Stimulated activated naive CD8-positive, alpha-beta T cell treated with anti-CD3 and anti-CD28 coated beads, Interleukin-15, Interleukin-2, amounts not matched to agents 100 ng/mL and 50 ng/mL, for 24 hours (primary cell): ENCODE data around the gene DCAF11.

Source experiments
- H3K27ac Mint-ChIP-seq: one replicate; pipeline ENCODE4 v1.8.0; 2021; ENCODE audit warnings: mild to moderate bottlenecking, mixed read lengths
- H3K27me3 Mint-ChIP-seq: one replicate; pipeline ENCODE4 v1.8.0; 2021; ENCODE audit warnings: mixed read lengths
- H3K36me3 Mint-ChIP-seq: one replicate; pipeline ENCODE4 v1.8.0; 2021; ENCODE audit warnings: low read depth, mixed read lengths
- H3K4me1 Mint-ChIP-seq: one replicate; pipeline ENCODE4 v1.8.0; 2021; ENCODE audit warnings: low read depth, mixed read lengths
- H3K4me3 Mint-ChIP-seq: one replicate; pipeline ENCODE4 v1.8.0; 2021; ENCODE audit warnings: mild to moderate bottlenecking, mixed read lengths
- H3K9me3 Mint-ChIP-seq: one replicate; pipeline ENCODE4 v1.8.0; 2021; ENCODE audit warnings: mixed read lengths

The DCAF11 gene

DNA sequence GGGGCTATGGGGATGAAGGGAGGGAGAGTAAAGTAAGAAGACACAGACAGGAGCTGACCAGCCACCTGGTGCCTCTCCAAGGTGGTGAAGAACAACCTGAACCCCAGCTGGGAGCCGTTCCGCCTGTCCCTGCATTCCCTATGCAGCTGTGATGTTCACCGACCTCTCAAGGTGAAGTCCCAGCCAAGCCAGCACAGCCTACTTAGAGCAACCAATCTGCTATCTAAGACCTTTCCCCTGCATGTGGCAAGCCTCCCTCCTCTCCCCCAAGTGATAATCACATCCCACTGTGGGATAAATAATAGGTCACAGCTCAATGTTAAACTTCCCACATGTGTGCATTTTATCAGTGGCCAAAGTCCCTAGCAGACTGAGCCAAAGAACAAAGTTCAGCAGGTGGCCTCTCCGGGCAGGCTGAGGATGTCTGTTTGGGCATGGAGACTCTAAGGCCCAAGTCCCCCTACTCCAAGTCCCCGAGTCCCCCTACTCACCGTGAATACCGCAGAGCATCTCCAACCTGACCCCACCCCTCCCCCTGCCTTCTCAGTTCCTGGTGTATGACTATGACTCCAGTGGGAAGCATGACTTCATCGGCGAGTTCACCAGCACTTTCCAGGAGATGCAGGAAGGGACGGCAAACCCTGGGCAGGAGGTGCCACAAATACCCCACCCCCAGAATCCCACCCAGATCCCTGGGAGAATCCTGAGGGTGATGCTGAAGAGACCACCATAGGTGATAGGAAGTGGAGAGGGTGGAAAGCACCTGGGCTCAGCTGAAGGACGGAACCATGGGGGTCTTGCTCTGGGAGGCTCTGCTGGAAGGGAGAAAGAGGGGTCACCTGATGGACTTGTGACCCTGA, 39.7 kb upstream of the DCAF11 start:
- Mint-ChIP-seq H3K4me3 (no peak overlapping the region), H3K27ac (no peak overlapping the region), H3K9me3 (no peaks in the 10 kb centered on the region), H3K4me1 (peaks cover 19% of the 10 kb centered on the region), H3K27me3 (no peaks in the 10 kb centered on the region), H3K36me3 (no peaks in the 10 kb centered on the region)

- Mint-ChIP-seq H3K4me3 (no peak overlapping the region), H3K27me3 (no peaks in the 10 kb centered on the region), H3K4me1 (peaks cover 23% of the 10 kb centered on the region), H3K9me3 (no peaks in the 10 kb centered on the region), H3K36me3 (no peaks in the 10 kb centered on the region), H3K27ac (no peak overlapping the region)
Measured at GRCh38 chr14:24075485-24076301, 38.9 kb upstream of the DCAF11 start.

- Mint-ChIP-seq H3K4me3 (no peak overlapping the region), H3K27me3 (no peaks in the 10 kb centered on the region), H3K36me3 (no peaks in the 10 kb centered on the region), H3K4me1 (peaks cover 21% of the 10 kb centered on the region), H3K9me3 (no peaks in the 10 kb centered on the region), H3K27ac (no peak overlapping the region)
Measured at GRCh38 chr14:24076302-24076601, 38.3 kb upstream of the DCAF11 start.

DNA sequence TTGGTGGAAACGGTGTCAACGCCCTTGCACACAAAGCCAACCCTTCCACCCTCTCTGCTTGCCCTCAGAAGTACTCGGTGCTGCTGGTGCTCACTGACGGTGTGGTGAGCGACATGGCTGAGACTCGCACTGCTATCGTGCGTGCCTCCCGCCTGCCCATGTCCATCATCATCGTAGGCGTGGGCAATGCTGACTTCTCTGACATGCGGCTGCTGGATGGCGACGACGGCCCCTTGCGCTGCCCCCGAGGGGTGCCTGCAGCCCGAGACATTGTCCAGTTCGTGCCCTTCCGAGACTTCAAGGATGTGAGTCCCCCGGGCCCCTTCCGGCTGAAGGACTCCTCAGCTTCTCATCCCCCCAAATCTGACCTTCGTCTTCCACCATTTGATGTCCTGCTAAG, 37.5 kb upstream of the DCAF11 start:
- H3K9me3 Mint-ChIP-seq = no peaks in the 10 kb centered on the region
- H3K27me3 Mint-ChIP-seq = no peaks in the 10 kb centered on the region
- no peaks in the 10 kb centered on the region for H3K36me3 Mint-ChIP-seq
- H3K4me1 Mint-ChIP-seq = peaks cover 25% of the 10 kb centered on the region
- H3K27ac Mint-ChIP-seq = no peak overlapping the region
- H3K4me3 Mint-ChIP-seq = no peak overlapping the region

GRCh38 chr14:24078146-24078545, 36.4 kb upstream of the DCAF11 start:
- H3K27me3 Mint-ChIP-seq = no peaks in the 10 kb centered on the region

GRCh38 chr14:24079491-24080141, 35.0 kb upstream of the DCAF11 start:
- no peaks in the 10 kb centered on the region for H3K27me3 Mint-ChIP-seq
- H3K36me3 Mint-ChIP-seq = no peaks in the 10 kb centered on the region
- H3K27ac Mint-ChIP-seq = no peak overlapping the region
- no peak overlapping the region for H3K4me3 Mint-ChIP-seq
- no peaks in the 10 kb centered on the region for H3K9me3 Mint-ChIP-seq
- H3K4me1 Mint-ChIP-seq = peaks cover 27% of the 10 kb centered on the region

More at GRCh38 chr14:24078146-24078545, 36.4 kb upstream of the DCAF11 start:
- no peak overlapping the region for H3K4me3 Mint-ChIP-seq
- no peaks in the 10 kb centered on the region for H3K36me3 Mint-ChIP-seq
- no peak overlapping the region for H3K27ac Mint-ChIP-seq
- peaks cover 27% of the 10 kb centered on the region for H3K4me1 Mint-ChIP-seq
- H3K9me3 Mint-ChIP-seq = no peaks in the 10 kb centered on the region

DNA sequence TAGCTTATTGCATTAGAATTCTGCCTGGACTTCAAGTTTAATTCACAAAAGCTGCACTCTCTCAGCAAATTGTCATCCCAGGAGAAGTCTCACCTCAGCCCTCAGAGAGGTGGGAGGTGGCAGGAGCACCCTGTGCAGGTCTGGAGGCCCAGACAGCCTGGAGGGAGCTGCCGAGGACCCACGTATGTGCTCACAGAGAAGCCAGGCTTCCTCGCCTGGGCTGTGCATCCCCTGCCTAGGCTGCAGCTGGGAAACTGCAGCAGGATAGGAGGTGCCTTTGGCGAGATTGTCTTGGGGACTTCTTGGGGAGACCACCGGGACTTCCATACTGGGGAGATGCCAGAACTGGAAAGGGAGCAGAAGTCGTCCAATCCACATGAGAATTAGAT, 34.4 kb upstream of the DCAF11 start:
- Mint-ChIP-seq H3K27ac (no peak overlapping the region), H3K9me3 (no peaks in the 10 kb centered on the region), H3K4me1 (peaks cover 25% of the 10 kb centered on the region), H3K4me3 (peak overlapping the region; percentile 79), H3K27me3 (no peaks in the 10 kb centered on the region), H3K36me3 (no peaks in the 10 kb centered on the region)

- H3K27ac Mint-ChIP-seq = peak overlapping the region; percentile 66
- H3K9me3 Mint-ChIP-seq = no peaks in the 10 kb centered on the region
- peaks cover 23% of the 10 kb centered on the region for H3K4me1 Mint-ChIP-seq
- H3K36me3 Mint-ChIP-seq = no peaks in the 10 kb centered on the region
- H3K4me3 Mint-ChIP-seq = peak overlapping the region; percentile 79
- no peaks in the 10 kb centered on the region for H3K27me3 Mint-ChIP-seq
Measured at GRCh38 chr14:24080888-24081738, 33.5 kb upstream of the DCAF11 start.

- H3K27ac Mint-ChIP-seq = no peak overlapping the region
- H3K27me3 Mint-ChIP-seq = no peaks in the 10 kb centered on the region
- no peaks in the 10 kb centered on the region for H3K36me3 Mint-ChIP-seq
Measured at GRCh38 chr14:24081739-24082211, 32.8 kb upstream of the DCAF11 start.

GRCh38 chr14:24082411-24083080, 32.0 kb upstream of the DCAF11 start:
- peaks cover 23% of the 10 kb centered on the region for H3K4me1 Mint-ChIP-seq
- H3K27me3 Mint-ChIP-seq = no peaks in the 10 kb centered on the region
- no peak overlapping the region for H3K27ac Mint-ChIP-seq
- H3K9me3 Mint-ChIP-seq = no peaks in the 10 kb centered on the region
- H3K4me3 Mint-ChIP-seq = peak overlapping the region; percentile 71
- H3K36me3 Mint-ChIP-seq = no peaks in the 10 kb centered on the region

More at GRCh38 chr14:24081739-24082211, 32.8 kb upstream of the DCAF11 start:
- Mint-ChIP-seq H3K9me3 (no peaks in the 10 kb centered on the region), H3K4me1 (peaks cover 23% of the 10 kb centered on the region), H3K4me3 (peak overlapping the region; percentile 71)

GRCh38 chr14:24083462-24083861, 31.1 kb upstream of the DCAF11 start:
- no peak overlapping the region for H3K27ac Mint-ChIP-seq
- H3K36me3 Mint-ChIP-seq = no peaks in the 10 kb centered on the region
- no peaks in the 10 kb centered on the region for H3K27me3 Mint-ChIP-seq
- no peaks in the 10 kb centered on the region for H3K9me3 Mint-ChIP-seq
- H3K4me1 Mint-ChIP-seq = peaks cover 23% of the 10 kb centered on the region
- H3K4me3 Mint-ChIP-seq = no peak overlapping the region

GRCh38 chr14:24084440-24084839, 30.1 kb upstream of the DCAF11 start:
- Mint-ChIP-seq H3K27ac (no peak overlapping the region), H3K9me3 (no peaks in the 10 kb centered on the region), H3K27me3 (no peaks in the 10 kb centered on the region), H3K4me1 (peaks cover 18% of the 10 kb centered on the region), H3K36me3 (no peaks in the 10 kb centered on the region), H3K4me3 (no peak overlapping the region)

GRCh38 chr14:24085215-24085614, 29.4 kb upstream of the DCAF11 start:
- H3K9me3 Mint-ChIP-seq = no peaks in the 10 kb centered on the region
- no peak overlapping the region for H3K4me3 Mint-ChIP-seq
- H3K4me1 Mint-ChIP-seq = peaks cover 14% of the 10 kb centered on the region
- H3K27ac Mint-ChIP-seq = no peak overlapping the region
- no peaks in the 10 kb centered on the region for H3K36me3 Mint-ChIP-seq
- no peaks in the 10 kb centered on the region for H3K27me3 Mint-ChIP-seq
